Astrocyte (in vitro differentiated cells and primary cell): ENCODE data around the gene TEAD1.

ENCODE experiments used
- EZH2 ChIP-seq: IDR thresholded peaks from 2 replicates; pipeline ENCODE4 v1.6.1; 2012; ENCODE audit warnings: mild to moderate bottlenecking, low read length, inconsistent platforms; ENCODE audit not compliant: insufficient read depth
- TF ChIP-seq, protein P1 (sequence below): IDR thresholded peaks from 2 replicates; pipeline ENCODE4 v1.5.1; 2011; ENCODE audit warnings: low read depth, mild to moderate bottlenecking, inconsistent platforms, low read length, moderate library complexity; ENCODE audit not compliant: insufficient read depth

- TF ChIP-seq, protein P1, sequence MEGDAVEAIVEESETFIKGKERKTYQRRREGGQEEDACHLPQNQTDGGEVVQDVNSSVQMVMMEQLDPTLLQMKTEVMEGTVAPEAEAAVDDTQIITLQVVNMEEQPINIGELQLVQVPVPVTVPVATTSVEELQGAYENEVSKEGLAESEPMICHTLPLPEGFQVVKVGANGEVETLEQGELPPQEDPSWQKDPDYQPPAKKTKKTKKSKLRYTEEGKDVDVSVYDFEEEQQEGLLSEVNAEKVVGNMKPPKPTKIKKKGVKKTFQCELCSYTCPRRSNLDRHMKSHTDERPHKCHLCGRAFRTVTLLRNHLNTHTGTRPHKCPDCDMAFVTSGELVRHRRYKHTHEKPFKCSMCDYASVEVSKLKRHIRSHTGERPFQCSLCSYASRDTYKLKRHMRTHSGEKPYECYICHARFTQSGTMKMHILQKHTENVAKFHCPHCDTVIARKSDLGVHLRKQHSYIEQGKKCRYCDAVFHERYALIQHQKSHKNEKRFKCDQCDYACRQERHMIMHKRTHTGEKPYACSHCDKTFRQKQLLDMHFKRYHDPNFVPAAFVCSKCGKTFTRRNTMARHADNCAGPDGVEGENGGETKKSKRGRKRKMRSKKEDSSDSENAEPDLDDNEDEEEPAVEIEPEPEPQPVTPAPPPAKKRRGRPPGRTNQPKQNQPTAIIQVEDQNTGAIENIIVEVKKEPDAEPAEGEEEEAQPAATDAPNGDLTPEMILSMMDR: no peak
- no peak for TF ChIP-seq EZH2
Observed at GRCh38 chr11:12674571-12674935, 332 bp downstream of the TEAD1 start.
